Measurements from ENCODE around the gene MOV10.

MOV10 gene

DNA sequence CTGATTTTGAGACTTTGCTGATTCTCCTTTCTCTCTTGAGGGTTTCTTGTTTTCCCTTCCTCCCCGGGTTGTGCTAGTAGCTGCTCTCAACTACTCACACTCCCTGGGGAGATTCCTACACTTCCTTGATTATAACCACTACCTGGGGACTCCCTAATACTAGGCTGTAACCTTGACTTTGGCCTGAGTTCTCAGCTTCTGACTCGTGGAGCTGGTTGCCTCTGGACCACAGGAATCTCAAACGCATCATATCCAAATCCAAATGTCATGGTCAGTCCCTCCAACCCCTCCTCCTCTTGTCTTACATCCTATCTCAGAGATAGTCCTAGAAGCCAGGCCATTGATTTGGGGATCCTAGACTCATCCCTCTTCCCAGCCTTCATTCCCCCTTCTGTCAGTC is 12.0 kb downstream of the MOV10 start:
- no peak for TF ChIP-seq CTCF (IDR thresholded peaks at IDR 0.05; ENCODE audit: insufficient read depth, low read depth, low read length, missing control alignments)
- H3K4me3 ChIP-seq (ENCODE audit: low read length), result no peak overlapping the region
- DNase-seq (ENCODE audit: low read depth), result no peak

DNA sequence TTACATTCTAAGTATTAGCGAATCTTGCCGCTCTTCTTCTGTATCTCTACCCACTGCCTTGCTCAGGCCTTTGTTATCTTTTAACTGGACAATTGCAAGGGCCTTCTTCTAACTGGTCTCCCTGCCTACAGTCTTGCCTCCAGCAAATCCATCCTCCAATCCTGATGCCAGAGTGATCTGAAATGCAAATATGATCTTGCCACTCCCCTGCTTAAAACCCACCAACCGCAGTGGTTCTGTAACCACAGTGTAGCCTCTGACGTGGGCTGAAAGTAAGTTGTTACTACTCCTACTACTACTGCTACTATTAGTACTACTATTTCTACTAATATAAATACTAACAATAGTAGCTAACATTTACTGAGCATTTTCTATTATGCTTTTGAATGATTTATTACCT is 12.4 kb downstream of the MOV10 start:
- H3K4me3 ChIP-seq (ENCODE audit: low read length), result no peak overlapping the region
- DNase-seq (ENCODE audit: low read depth), result no peak
- no peak for TF ChIP-seq CTCF (IDR thresholded peaks at IDR 0.05; ENCODE audit: insufficient read depth, low read depth, low read length, missing control alignments)

- no peak overlapping the region for H3K4me3 ChIP-seq (ENCODE audit: low read length)
- DNase-seq (ENCODE audit: low read depth), result peak; percentile 100
Measured at GRCh38 chr1:112687361-112687760, 12.9 kb downstream of the MOV10 start.

GRCh38 chr1:112687785-112688496 is 13.5 kb downstream of the MOV10 start:
- H3K4me3 ChIP-seq (ENCODE audit: low read length), result no peak overlapping the region
- no peak for DNase-seq (ENCODE audit: low read depth)
- TF ChIP-seq CTCF (IDR thresholded peaks at IDR 0.05; ENCODE audit: insufficient read depth, low read depth, low read length, missing control alignments), result no peak

More at GRCh38 chr1:112687361-112687760, 12.9 kb downstream of the MOV10 start:
- no peak for TF ChIP-seq CTCF (IDR thresholded peaks at IDR 0.05; ENCODE audit: insufficient read depth, low read depth, low read length, missing control alignments)

DNA sequence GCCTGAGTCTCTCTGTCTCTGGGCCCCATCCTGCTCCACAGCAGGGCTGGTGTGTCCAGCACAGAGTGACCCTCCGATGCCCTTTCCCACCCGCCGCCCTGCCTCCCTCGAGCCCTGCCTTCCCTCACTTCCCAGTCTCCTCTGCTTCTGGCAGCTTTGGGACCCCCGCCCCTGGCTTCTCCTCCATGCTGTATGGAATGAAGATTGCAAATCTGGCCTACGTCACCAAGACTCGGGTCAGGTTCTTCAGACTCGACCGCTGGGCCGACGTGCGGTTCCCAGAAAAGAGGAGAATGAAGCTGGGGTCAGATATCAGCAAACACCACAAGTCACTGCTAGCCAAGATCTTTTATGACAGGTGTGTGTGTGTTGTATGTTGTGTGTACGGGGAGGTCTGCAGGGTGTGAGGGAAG is 14.3 kb downstream of the MOV10 start:
- DNase-seq (ENCODE audit: low read depth), result no peak
- no peak overlapping the region for H3K4me3 ChIP-seq (ENCODE audit: low read length)
- no peak for TF ChIP-seq CTCF (IDR thresholded peaks at IDR 0.05; ENCODE audit: insufficient read depth, low read depth, low read length, missing control alignments)

DNA sequence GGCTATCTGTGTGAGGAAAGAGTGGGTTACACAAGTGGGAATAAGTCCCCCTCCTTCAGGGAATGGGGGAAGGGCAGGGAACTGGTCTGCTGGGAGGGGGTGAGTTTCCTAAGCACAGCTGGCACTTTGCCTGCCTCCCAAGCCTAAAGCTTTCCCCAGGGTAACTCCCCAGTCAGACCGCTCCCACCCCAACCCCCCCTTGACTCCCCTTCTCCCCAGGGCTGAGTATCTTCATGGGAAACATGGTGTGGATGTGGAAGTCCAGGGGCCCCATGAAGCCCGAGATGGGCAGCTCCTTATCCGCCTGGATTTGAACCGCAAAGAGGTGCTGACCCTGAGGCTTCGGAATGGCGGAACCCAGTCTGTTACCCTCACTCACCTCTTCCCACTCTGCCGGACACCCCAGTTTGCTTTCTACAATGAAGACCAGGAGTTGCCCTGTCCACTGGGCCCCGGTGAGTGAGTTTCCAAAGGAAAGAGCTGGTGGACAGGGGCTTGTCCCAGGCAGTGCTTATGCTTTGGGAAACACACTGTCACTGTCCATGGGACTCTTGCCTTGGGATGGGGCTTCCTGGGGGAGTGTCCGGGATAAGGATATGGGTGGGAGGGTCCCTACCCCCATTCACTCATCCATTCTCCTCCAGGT is 14.9 kb downstream of the MOV10 start:
- H3K4me3 ChIP-seq (ENCODE audit: low read length), result no peak overlapping the region
- TF ChIP-seq CTCF (IDR thresholded peaks at IDR 0.05; ENCODE audit: insufficient read depth, low read depth, low read length, missing control alignments), result no peak
- no peak for DNase-seq (ENCODE audit: low read depth)

GRCh38 chr1:112689842-112690237 is 15.4 kb downstream of the MOV10 start:
- no peak for DNase-seq (ENCODE audit: low read depth)
- no peak for TF ChIP-seq CTCF (IDR thresholded peaks at IDR 0.05; ENCODE audit: insufficient read depth, low read depth, low read length, missing control alignments)
- H3K4me3 ChIP-seq (ENCODE audit: low read length), result no peak overlapping the region

Measured in epithelial cell of esophagus (primary cell).